HG03378 (cell line): Measurements from ENCODE around the gene CCL5.
"Not testable (repeated sequence)": the region's sequence is repeated elsewhere in the genome, so short reads cannot be mapped to it uniquely, and the experiment has no call there.

Experiments used
- ATAC-seq: cut with Tn5 transposase; IDR thresholded peaks from one replicate; pipeline ENCODE4 v1.9.1; 2021; ENCODE audit warnings: mild to moderate bottlenecking, moderate library complexity; ENCODE audit not compliant: unreplicated experiment

Gene CCL5

GRCh38 chr17:35898283-35899070 is 18.3 kb upstream of the CCL5 start:
- no peak for ATAC-seq

GRCh38 chr17:35897772-35898171 is 17.6 kb upstream of the CCL5 start:
- not testable (repeated sequence) for ATAC-seq

DNA sequence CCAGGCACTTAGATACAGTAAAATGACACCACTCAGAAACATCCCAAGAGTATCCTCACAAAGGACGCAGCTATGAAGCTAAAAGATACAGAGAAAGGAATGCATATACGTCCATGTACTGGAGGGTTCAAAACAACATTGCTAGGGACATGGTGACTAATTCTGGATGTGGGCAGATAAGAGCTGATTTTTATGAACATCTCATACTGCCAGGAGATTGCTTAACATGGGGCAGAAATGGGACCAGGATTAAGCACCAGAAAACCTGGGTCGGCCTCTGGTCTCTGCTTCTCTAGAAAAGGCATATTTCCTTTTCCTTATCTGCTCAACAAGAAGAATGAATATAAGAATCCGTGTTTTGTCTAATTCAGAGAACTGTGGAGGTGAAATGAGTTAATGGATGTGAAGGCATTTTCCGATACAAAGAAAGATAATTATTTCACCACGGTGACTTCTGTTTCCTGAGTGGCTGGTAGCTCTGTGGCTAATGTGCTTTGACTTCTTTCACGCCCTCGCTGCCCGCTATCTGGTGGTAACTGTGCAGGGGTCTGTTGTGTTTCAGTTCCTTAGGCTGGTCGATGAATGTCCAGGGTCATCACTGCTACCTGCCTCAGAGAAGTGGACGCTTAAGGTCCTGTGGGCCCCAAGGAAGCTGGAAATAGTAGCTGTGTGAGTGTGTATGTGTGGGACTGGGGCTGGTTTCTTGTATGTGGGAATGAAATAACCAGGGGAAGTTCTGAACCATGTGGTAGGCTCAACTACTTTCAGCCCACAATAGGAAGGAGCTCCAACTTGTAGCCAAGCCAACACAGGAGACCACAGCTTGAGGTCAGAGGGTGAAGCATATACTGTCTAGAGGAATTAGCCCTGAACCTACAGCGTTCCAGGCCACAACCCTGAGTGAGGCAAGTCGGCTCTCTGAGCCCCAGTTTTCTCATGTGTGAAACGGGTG is 15.8 kb upstream of the CCL5 start:
- ATAC-seq, result peak; percentile 50

GRCh38 chr17:35894206-35894605 is 14.0 kb upstream of the CCL5 start:
- ATAC-seq, result no peak

GRCh38 chr17:35893751-35894150 is 13.6 kb upstream of the CCL5 start:
- ATAC-seq, result no peak

DNA sequence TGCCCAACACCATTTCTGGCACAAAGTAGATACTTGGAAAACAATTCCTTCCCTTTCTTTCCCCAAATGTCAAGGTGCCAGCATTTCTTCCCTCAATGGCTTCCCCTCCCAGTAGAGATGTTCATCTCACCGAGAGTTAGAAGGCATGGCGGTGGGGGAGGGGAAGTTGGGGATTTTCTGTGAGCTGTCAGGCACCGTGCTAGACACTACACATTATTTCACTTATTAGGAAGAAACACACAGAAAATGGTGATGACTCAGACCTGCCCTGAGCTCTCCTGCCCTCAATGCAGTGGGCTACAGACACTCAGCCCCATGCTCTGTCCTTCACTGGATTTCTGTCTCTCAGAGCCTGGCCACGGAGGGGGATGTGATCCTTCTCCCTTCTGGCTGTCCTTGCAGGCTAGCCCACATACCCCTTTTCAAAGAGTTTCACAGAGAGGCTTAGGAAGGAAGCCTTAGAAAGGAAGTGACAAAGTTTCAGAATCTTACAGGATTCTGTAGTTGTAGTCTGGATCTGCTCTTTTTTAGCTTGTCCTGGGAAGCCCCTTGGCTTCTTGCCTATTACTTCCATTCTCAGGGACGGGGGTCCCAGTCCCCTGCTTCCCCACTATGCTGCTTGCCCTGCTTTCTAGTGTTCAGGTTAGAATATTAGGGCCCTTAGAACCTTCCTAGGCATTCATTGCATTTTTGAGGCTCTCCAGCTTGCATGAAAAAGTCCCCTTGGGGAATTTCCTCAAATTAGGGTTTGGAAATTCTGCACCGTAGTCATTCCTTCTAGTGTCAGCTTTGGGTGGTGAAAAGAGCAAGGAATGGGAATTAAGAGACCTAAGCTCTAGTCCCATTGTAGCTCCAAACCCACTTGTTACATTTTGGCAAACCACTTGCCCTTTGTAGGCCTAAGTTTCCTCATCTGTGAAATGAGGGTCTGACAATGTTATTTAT is 12.2 kb upstream of the CCL5 start:
- ATAC-seq, result no peak

GRCh38 chr17:35891269-35891668 is 11.1 kb upstream of the CCL5 start:
- ATAC-seq, result no peak

DNA sequence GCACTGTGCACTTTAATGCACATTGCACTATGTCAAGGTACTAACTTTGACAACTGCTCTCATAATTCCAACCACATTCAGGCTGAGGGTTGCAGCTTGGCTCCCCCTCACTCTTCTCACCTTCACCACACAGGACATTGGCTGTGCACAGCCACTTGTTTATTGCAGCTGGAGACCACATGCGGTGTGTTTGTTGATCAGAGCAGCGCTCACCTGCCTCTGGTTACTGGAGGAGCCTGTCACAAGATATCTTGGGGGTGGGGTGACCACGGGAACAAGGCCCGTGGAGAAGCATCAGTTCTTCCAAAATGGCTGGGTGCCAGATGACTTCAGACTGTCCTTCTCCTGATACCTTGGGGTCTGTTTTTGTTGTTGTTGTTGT is 10.6 kb upstream of the CCL5 start:
- no peak for ATAC-seq

- no peak for ATAC-seq
These were observed 9.9 kb upstream of the CCL5 start for GRCh38 chr17:35889818-35890773.

- no peak for ATAC-seq
These were observed 9.1 kb upstream of the CCL5 start for GRCh38 chr17:35889241-35889640.

- ATAC-seq, result no peak
These were observed 1.8 kb downstream of the CCL5 start for GRCh38 chr17:35878361-35878760.

GRCh38 chr17:35877345-35878029 is 2.7 kb downstream of the CCL5 start:
- no peak for ATAC-seq

DNA sequence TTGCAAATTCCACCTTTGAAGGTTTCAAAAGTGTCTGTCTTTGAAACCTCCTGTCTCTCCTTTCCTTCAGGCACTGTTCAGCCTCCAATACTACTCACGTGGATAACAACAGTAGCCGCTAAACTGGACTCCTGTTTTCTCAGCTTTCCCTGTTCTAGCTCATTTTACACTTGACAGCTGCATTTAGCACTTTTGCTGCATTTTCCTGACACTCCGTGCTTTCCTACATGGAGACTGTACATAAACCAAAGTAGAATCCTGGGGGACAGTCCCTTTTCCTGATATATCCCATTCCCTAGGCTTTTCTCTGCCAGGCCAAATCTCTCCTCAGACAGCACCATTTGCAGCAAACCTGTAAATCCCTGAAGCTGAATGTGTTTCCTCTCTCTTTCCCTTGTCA is 3.6 kb downstream of the CCL5 start:
- ATAC-seq, result no peak

GRCh38 chr17:35875800-35876139 is 4.4 kb downstream of the CCL5 start:
- ATAC-seq, result no peak

- no peak for ATAC-seq
These were observed 4.9 kb downstream of the CCL5 start for GRCh38 chr17:35875072-35875799.

GRCh38 chr17:35872196-35872980 is 7.8 kb downstream of the CCL5 start:
- ATAC-seq, result no peak

DNA sequence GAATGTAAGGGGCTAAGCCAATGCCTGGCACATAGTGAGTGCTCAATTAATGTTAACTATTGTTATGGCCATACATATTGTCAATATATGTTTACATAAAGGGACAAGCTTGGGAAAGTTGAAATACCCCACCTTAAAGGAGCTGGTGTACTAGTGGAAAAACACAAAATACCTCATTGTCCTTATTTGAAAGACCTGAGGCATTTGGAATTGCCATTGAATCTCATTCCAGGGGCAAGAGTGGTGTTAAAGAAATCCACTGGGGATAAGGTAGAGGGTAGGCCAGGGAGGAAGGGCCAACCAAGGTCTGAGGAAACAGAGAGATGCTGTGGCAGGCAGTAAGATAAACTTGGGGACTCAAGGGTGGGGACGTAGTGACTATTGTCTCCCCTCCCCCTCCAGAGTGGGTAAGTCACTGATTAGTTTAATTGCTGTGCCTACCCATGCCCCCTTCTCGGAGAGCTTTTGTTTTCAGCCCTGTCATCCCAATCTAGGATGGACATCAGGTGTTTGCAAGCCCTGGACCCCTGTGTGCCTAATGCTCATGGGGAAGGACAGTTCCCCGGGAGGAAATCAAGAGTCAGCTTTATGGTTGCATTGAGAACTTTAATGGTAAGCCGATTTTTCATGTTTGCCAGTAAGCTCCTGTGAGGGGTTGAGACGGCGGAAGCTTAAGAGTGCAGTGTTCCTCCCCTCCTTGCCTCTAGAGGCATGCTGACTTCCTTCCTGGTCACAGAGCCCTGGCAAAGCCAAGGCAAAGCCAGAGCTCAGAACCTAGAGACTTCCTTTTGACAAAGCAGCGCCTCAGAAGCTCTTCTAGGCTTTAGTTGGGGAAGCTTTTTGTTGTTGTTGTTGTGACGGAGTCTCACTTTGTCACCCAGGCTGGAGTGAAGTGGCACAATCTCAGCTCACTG is 9.0 kb downstream of the CCL5 start:
- no peak for ATAC-seq
